ENCODE measurements around the gene MAVS. TPM values are rescaled to one million over a fixed set of nuclear protein-coding genes. Genes with fewer than 3 reads are reported as not detected.

The MAVS gene
- total and polyA plus RNA-seq, 2 experiments from 2014 or later = 15.6 to 24.7 TPM

DNA sequence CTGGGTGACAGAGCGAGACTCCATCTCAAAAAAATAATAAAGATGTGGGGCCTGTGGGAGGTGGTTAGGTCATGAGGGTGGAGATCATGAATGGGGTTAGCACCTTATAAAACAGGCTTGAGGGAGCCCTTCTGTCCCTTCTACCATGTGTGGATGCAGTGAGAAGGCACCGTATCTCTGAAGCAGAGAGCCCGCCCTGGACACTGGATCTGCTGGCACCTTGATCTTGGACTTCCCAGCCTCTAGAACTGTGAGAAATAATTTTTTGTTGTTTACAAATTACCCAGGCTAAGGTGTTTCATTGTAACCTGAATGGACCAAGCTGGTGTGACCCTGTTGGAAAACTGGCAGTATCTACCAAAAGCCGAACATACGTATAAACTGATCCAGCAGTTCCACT is 26.9 kb downstream of the MAVS start:
- 96% methylated on average over 5 of the region's 5 CpGs for WGBS (ENCODE audit: low lambda C conversion rate, missing lambda C conversion rate)
- H3K9me2 ChIP-seq (replicated peaks; ENCODE audit: insufficient read depth) = no peaks in the 10 kb centered on the region
- no peaks in the 10 kb centered on the region for H3K36me3 ChIP-seq (replicated peaks; ENCODE audit: insufficient read depth, low read depth)
- H4K20me1 ChIP-seq (ENCODE audit: insufficient read depth, poor library complexity, severe bottlenecking) = no peaks in the 10 kb centered on the region
- TF ChIP-seq EZH2 (IDR thresholded peaks at IDR 0.05; ENCODE audit: borderline replicate concordance) (no peak), EZH2phosphoT487 (IDR thresholded peaks at IDR 0.05; ENCODE audit: low read depth, severe bottlenecking, unreplicated experiment) (no peak)
- TF ChIP-seq, protein P1, sequence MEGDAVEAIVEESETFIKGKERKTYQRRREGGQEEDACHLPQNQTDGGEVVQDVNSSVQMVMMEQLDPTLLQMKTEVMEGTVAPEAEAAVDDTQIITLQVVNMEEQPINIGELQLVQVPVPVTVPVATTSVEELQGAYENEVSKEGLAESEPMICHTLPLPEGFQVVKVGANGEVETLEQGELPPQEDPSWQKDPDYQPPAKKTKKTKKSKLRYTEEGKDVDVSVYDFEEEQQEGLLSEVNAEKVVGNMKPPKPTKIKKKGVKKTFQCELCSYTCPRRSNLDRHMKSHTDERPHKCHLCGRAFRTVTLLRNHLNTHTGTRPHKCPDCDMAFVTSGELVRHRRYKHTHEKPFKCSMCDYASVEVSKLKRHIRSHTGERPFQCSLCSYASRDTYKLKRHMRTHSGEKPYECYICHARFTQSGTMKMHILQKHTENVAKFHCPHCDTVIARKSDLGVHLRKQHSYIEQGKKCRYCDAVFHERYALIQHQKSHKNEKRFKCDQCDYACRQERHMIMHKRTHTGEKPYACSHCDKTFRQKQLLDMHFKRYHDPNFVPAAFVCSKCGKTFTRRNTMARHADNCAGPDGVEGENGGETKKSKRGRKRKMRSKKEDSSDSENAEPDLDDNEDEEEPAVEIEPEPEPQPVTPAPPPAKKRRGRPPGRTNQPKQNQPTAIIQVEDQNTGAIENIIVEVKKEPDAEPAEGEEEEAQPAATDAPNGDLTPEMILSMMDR (IDR thresholded peaks at IDR 0.05; ENCODE audit: poor library complexity) = no peak
- no peaks in the 10 kb centered on the region for H3K4me1 ChIP-seq (ENCODE audit: insufficient read depth)
- DNase-seq (ENCODE audit: low spot score) = no peak
- H3K27ac ChIP-seq = no peak overlapping the region
- peaks cover 3% of the 10 kb centered on the region for H3K79me2 ChIP-seq
- no peak overlapping the region for H2AFZ ChIP-seq
- no peaks in the 10 kb centered on the region for H3K27me3 ChIP-seq
- H3K4me3 ChIP-seq = no peak overlapping the region
- no peaks in the 10 kb centered on the region for H3K9me3 ChIP-seq (ENCODE audit: low read depth)
- H3K4me2 ChIP-seq = no peak overlapping the region

DNA sequence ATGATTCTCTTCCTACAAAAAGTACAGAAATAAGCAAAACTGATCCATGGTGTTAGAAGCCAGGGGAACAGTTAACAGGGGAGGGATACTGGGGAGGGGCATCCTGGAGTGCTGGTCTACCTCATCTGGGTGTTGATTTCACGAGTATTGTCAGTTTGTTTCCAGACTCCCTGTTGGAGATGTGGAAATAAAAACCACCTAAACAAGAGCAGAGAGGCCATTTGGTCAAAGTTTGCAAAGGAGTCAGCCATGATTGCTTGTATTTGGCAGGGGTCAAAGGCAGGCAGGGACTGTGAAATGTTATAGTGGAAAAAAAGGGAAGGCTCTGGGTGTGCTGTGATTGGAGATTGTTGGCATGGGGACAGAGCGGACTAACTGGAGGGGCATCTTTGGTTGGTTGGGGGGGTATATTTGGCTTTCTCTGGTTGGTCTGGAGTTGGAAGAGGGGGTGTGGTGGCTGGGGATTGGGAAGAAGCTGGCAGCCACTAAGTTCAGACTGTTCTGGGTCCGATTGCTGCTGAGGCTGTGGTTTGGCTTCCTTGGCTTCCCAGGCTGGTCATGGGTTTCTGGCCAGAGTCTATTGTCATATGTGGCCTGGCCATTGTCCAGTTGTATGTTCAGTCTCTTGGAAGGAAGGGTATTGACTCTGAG is 27.7 kb downstream of the MAVS start:
- H3K9me3 ChIP-seq (ENCODE audit: low read depth) = no peaks in the 10 kb centered on the region
- no peaks in the 10 kb centered on the region for H3K27me3 ChIP-seq
- H3K4me3 ChIP-seq = no peak overlapping the region
- no peaks in the 10 kb centered on the region for H3K36me3 ChIP-seq (replicated peaks; ENCODE audit: insufficient read depth, low read depth)
- TF ChIP-seq, protein P1 (IDR thresholded peaks at IDR 0.05; ENCODE audit: poor library complexity) = no peak
- TF ChIP-seq EZH2 (IDR thresholded peaks at IDR 0.05; ENCODE audit: borderline replicate concordance) = no peak
- peaks cover 3% of the 10 kb centered on the region for H3K79me2 ChIP-seq
- H3K9me2 ChIP-seq (replicated peaks; ENCODE audit: insufficient read depth) = no peaks in the 10 kb centered on the region
- no peak overlapping the region for H3K4me2 ChIP-seq
- H4K20me1 ChIP-seq (ENCODE audit: insufficient read depth, poor library complexity, severe bottlenecking) = no peaks in the 10 kb centered on the region
- H3K4me1 ChIP-seq (ENCODE audit: insufficient read depth) = no peaks in the 10 kb centered on the region
- no peak overlapping the region for H2AFZ ChIP-seq
- no peak overlapping the region for H3K27ac ChIP-seq
- DNase-seq (ENCODE audit: low spot score) = no peak
- WGBS (ENCODE audit: low lambda C conversion rate, missing lambda C conversion rate) = 71% methylated on average over 3 of the region's 3 CpGs

DNA sequence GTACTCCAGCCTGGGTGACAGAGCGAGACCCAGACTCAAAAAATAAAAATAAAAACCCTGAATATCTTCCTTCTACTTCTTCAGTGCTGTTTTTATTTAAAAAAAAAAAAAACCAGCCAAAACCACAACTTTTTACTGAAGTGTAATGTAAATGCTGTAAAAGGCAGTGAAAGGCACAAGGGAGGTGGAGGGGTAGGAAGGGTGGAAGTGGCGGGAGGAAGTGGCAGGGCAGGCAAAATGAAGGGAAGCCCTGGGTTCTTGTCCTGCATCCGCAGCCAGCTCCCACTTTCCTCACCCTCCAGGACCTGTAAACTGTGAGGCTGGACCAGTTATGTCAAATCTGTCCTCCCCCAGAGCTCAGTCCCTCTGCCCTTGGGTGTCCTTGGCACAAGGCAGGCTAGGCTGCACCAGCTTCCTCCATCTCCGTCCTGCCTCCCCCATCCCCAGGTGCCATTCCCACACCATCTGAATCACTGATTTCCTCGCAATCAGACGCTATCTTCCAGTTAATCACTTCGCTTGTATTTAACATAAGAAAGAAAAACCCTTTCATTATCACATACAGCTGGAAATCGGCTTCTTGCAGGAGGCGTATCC is 28.8 kb downstream of the MAVS start:
- Histone ChIP-seq H3K27me3 (no peaks in the 10 kb centered on the region), H4K20me1 (ENCODE audit: insufficient read depth, poor library complexity, severe bottlenecking) (no peaks in the 10 kb centered on the region), H3K36me3 (replicated peaks; ENCODE audit: insufficient read depth, low read depth) (no peaks in the 10 kb centered on the region), H3K4me3 (no peak overlapping the region), H3K79me2 (peaks cover 3% of the 10 kb centered on the region), H3K4me1 (ENCODE audit: insufficient read depth) (no peaks in the 10 kb centered on the region), H3K9me3 (ENCODE audit: low read depth) (no peaks in the 10 kb centered on the region), H3K9me2 (replicated peaks; ENCODE audit: insufficient read depth) (no peaks in the 10 kb centered on the region), H2AFZ (no peak overlapping the region), H3K4me2 (no peak overlapping the region), H3K27ac (no peak overlapping the region)
- 88% methylated on average over 9 of the region's 9 CpGs for WGBS (ENCODE audit: low lambda C conversion rate, missing lambda C conversion rate)
- TF ChIP-seq EZH2 (IDR thresholded peaks at IDR 0.05; ENCODE audit: borderline replicate concordance) (no peak), EZH2phosphoT487 (IDR thresholded peaks at IDR 0.05; ENCODE audit: low read depth, severe bottlenecking, unreplicated experiment) (no peak)
- TF ChIP-seq, protein P1 (IDR thresholded peaks at IDR 0.05; ENCODE audit: poor library complexity) = no peak
- DNase-seq (ENCODE audit: low spot score) = no peak

Measured in hepatocyte (in vitro differentiated cells).